ENCODE data around the gene HABP2. TPM values are rescaled to one million over a fixed set of nuclear protein-coding genes. Genes with fewer than 3 reads are reported as not detected.

HABP2 gene
- polyA plus RNA-seq, 1 donor from 2014 or later, result not detected

GRCh38 chr10:113578773-113579172, 25.9 kb downstream of the HABP2 start:
- H3K4me3 ChIP-seq (ENCODE audit: low read length), result no peak overlapping the region
- H3K9me3 ChIP-seq (ENCODE audit: low read length), result no peaks in the 10 kb centered on the region
- no peak overlapping the region for H3K9ac ChIP-seq (ENCODE audit: low read length)
- no peaks in the 10 kb centered on the region for H3K79me2 ChIP-seq (replicated peaks; ENCODE audit: insufficient read depth, low read length)
- no peaks in the 10 kb centered on the region for H3K27me3 ChIP-seq (ENCODE audit: insufficient read depth, low read depth, low read length)
- H3K36me3 ChIP-seq (ENCODE audit: insufficient read depth, low read length), result no peaks in the 10 kb centered on the region
- TF ChIP-seq TAF1 (IDR thresholded peaks at IDR 0.05; ENCODE audit: low read depth) (no peak), REST (IDR thresholded peaks at IDR 0.05; ENCODE audit: borderline replicate concordance) (no peak), EZH2 (IDR thresholded peaks at IDR 0.05; ENCODE audit: borderline replicate concordance, insufficient read depth, low read length, poor library complexity, severe bottlenecking) (no peak), MXI1 (conservative IDR thresholded peaks at IDR 0.05; ENCODE audit: poor library complexity, severe bottlenecking) (no peak), POLR2AphosphoS5 (IDR thresholded peaks at IDR 0.05) (no peak), RAD21 (conservative IDR thresholded peaks at IDR 0.05) (no peak), SMC3 (conservative IDR thresholded peaks at IDR 0.05; ENCODE audit: poor library complexity) (no peak), CTCF (IDR thresholded peaks at IDR 0.05; ENCODE audit: poor library complexity, severe bottlenecking) (no peak), EP300 (conservative IDR thresholded peaks at IDR 0.05; ENCODE audit: poor library complexity, severe bottlenecking) (no peak)
- no peak overlapping the region for H3K4me2 ChIP-seq (ENCODE audit: low read length)
- no peaks in the 10 kb centered on the region for H3F3A ChIP-seq (ENCODE audit: insufficient read depth, low read length, poor library complexity, severe bottlenecking)
- H2AFZ ChIP-seq (ENCODE audit: low read depth, low read length), result no peak overlapping the region
- no peaks in the 10 kb centered on the region for H4K20me1 ChIP-seq (ENCODE audit: insufficient read depth)
- H3K9me2 ChIP-seq (ENCODE audit: insufficient read depth, low read length), result no peaks in the 10 kb centered on the region
- H3K27ac ChIP-seq (ENCODE audit: low read length), result no peak overlapping the region

- Histone ChIP-seq H3K79me2 (replicated peaks; ENCODE audit: insufficient read depth, low read length) (no peaks in the 10 kb centered on the region), H3K27ac (ENCODE audit: low read length) (no peak overlapping the region), H3K4me2 (ENCODE audit: low read length) (no peak overlapping the region), H3K36me3 (ENCODE audit: insufficient read depth, low read length) (no peaks in the 10 kb centered on the region), H3K9me2 (ENCODE audit: insufficient read depth, low read length) (no peaks in the 10 kb centered on the region), H3K4me3 (ENCODE audit: low read length) (no peak overlapping the region), H3F3A (ENCODE audit: insufficient read depth, low read length, poor library complexity, severe bottlenecking) (no peaks in the 10 kb centered on the region), H3K27me3 (ENCODE audit: insufficient read depth, low read depth, low read length) (no peaks in the 10 kb centered on the region), H2AFZ (ENCODE audit: low read depth, low read length) (no peak overlapping the region), H4K20me1 (ENCODE audit: insufficient read depth) (no peaks in the 10 kb centered on the region), H3K9me3 (ENCODE audit: low read length) (no peaks in the 10 kb centered on the region), H3K9ac (ENCODE audit: low read length) (no peak overlapping the region)
- no peak for TF ChIP-seq POLR2AphosphoS5 (IDR thresholded peaks at IDR 0.05)
- TF ChIP-seq MXI1 (conservative IDR thresholded peaks at IDR 0.05; ENCODE audit: poor library complexity, severe bottlenecking), result no peak
- no peak for TF ChIP-seq EZH2 (IDR thresholded peaks at IDR 0.05; ENCODE audit: borderline replicate concordance, insufficient read depth, low read length, poor library complexity, severe bottlenecking)
- no peak for TF ChIP-seq CTCF (IDR thresholded peaks at IDR 0.05; ENCODE audit: poor library complexity, severe bottlenecking)
- TF ChIP-seq EP300 (conservative IDR thresholded peaks at IDR 0.05; ENCODE audit: poor library complexity, severe bottlenecking), result no peak
- no peak for TF ChIP-seq RAD21 (conservative IDR thresholded peaks at IDR 0.05)
- TF ChIP-seq SMC3 (conservative IDR thresholded peaks at IDR 0.05; ENCODE audit: poor library complexity), result no peak
- no peak for TF ChIP-seq TAF1 (IDR thresholded peaks at IDR 0.05; ENCODE audit: low read depth)
- TF ChIP-seq REST (IDR thresholded peaks at IDR 0.05; ENCODE audit: borderline replicate concordance), result no peak
Observed at GRCh38 chr10:113581092-113581491, 28.2 kb downstream of the HABP2 start.
